Activated CD4-positive, alpha-beta memory T cell treated with anti-CD3 and anti-CD28 coated beads for 36 hours (primary cell): ENCODE data around the gene TUBA1C. TPM values are rescaled to one million over a fixed set of nuclear protein-coding genes. Genes with fewer than 3 reads are reported as not detected.

Experiments used
- CTCF ChIA-PET: fragments of 350-600 bp; sonication (Branson Sonifier 250); formaldehyde crosslinking; loops from one replicate; lab custom pipeline; 2021; ENCODE audit warnings: antibody characterized with exemption, inconsistent platforms; lab: Charles Lee
- POLR2A ChIA-PET: fragments of 350-600 bp; sonication (Branson Sonifier 250); formaldehyde crosslinking; loops from one replicate; lab custom pipeline; 2021; ENCODE audit warnings: antibody characterized with exemption; lab: Charles Lee
- DNase-seq: peaks from one replicate; pipeline ENCODE4 v3.0.0-alpha.2; 2020
- H3K27ac Mint-ChIP-seq: one replicate; pipeline ENCODE4 v1.8.0; 2021; ENCODE audit warnings: mixed read lengths
- H3K27me3 Mint-ChIP-seq: one replicate; pipeline ENCODE4 v1.8.0; 2021; ENCODE audit warnings: mixed read lengths
- H3K36me3 Mint-ChIP-seq: one replicate; pipeline ENCODE4 v1.8.0; 2021; ENCODE audit warnings: mixed read lengths
- H3K4me1 Mint-ChIP-seq: one replicate; pipeline ENCODE4 v1.8.0; 2021; ENCODE audit warnings: low read depth, mixed read lengths
- H3K4me3 Mint-ChIP-seq: one replicate; pipeline ENCODE4 v1.8.0; 2021; ENCODE audit warnings: mild to moderate bottlenecking, mixed read lengths
- H3K9me3 Mint-ChIP-seq: one replicate; pipeline ENCODE4 v1.8.0; 2021; ENCODE audit warnings: mixed read lengths
- intact Hi-C: fragments of 100-400 bp; cut with micrococcal nuclease; formaldehyde crosslinking; loops from one replicate; pipeline ENCODE4 v1.15.1; 2023
- total RNA-seq, 2 experiments: library from RNA; stranded (reverse); gene quantifications; one replicate each; pipeline ENCODE4 v1.2.3, GENCODE V29; 2021

The TUBA1C gene
- total RNA-seq: 100 to 1,000 TPM; 353 to 360 TPM

DNA sequence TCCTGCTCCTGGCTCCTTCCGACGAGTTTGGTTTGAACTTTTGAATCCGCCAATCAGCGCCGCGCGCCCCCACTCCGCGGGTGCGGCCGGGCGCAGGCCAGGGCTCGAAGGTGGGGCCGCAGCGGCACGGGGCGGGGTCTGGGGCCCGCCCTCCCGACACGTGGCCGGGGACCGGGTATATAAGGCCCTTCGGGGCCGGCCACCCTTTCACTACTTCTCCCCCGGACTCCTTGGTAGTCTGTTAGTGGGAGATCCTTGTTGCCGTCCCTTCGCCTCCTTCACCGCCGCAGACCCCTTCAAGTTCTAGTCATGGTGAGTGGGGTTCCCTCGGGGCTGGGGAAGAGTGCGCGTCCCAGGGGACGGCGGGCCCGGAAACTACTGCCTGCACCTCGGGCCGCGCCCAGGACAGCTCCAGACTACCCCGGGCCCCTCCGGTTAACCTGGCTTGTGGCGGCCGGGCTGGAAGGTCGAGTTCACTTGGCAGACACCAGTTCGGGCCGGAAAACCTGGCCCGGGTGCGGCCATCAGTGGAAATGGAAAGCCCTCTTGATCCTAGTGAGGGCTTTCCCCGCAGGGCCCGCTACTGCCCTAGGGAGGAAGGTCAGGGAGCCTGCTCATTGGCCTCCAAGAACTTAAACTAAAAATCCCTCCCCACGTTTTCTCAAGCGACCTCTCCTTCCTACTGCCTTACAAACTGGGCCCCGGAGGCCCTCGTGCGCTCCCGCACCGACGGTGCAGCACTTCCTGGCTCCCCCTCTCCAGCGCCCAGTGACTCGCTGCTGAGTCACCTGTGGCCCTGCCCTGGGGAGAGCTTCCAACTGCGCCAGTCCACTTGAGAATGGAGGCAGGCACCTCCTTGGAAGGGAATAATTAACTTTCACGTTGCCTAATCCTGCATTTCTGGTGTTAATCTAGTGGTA is at the start of gene TUBA1C:
TUBA1C (plus strand) TSS at position 210 of the 920 bp plus-strand sequence; CDS start at position 310, 100 bp downstream.
- Mint-ChIP-seq H3K36me3 (peaks cover 40% of the 10 kb centered on the region), H3K4me1 (peaks cover 47% of the 10 kb centered on the region), H3K27ac (peak within 1 kb of the TSS; percentile 99), H3K9me3 (no peaks in the 10 kb centered on the region), H3K4me3 (peak within 1 kb of the TSS; percentile 99), H3K27me3 (no peaks in the 10 kb centered on the region)
- POLR2A ChIA-PET: interaction anchor here (0.6 to 6.0 kb wide), 13 partner anchors 8 to 476 kb away, joined by 3 to 36 read pairs (median 4); partner anchors contain the start of genes PRPH, RHEBL1, SPATS2 and TMBIM6
- DNase-seq: peak; percentile 93
- intact Hi-C loops: loop anchor here (1.0 to 10.0 kb wide), 7 partner anchors 30 to 480 kb away; partner anchors contain the start of genes LMBR1L, PRKAG1, PRPF40B and TMBIM6
- CTCF ChIA-PET: interaction anchor here (0.6 to 2.4 kb wide), 5 partner anchors 22 to 79 kb away, joined by 3 to 10 read pairs (median 3); no protein-coding TSS in a partner anchor

DNA sequence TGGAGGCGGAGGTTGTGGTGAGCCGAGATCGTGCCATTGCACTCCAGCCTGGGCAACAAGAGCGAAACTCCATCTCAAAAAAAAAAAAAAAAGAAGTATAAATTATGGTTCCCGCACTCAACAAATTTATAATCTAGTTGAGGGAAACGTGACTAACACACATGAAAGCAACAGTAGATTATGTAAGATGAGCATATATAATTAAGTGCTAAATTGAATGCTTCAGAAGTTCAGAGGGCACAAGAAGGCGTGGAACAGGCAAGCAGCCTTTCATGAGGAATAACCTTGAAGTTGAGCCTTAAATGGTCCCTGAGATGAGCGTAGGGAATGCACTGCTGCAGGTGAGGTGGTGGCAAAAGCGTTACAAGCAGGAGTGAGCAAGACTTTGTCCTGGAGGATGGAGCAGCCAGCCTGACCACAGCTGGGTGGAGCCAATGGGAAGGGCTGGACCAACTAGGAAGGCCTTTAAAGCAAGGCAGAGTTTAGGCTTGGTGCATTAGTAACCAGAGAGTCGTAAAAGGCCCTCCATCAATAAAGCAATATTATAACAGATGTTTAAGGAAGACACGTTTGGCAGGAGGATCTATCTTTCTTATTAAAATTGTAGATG is 45.4 kb upstream of the TUBA1C start:
- CTCF ChIA-PET: no interaction called here
- DNase-seq: no peak
- H3K27ac Mint-ChIP-seq: no peak overlapping the region
- intact Hi-C loops: no loop called here
- no peaks in the 10 kb centered on the region for H3K9me3 Mint-ChIP-seq
- no peaks in the 10 kb centered on the region for H3K27me3 Mint-ChIP-seq
- H3K36me3 Mint-ChIP-seq: no peaks in the 10 kb centered on the region
- H3K4me1 Mint-ChIP-seq: no peaks in the 10 kb centered on the region
- POLR2A ChIA-PET: interaction anchor here (0.7 kb wide), 1 partner anchor 207 kb away, joined by 3 read pairs; no protein-coding TSS in a partner anchor
- H3K4me3 Mint-ChIP-seq: no peak overlapping the region

DNA sequence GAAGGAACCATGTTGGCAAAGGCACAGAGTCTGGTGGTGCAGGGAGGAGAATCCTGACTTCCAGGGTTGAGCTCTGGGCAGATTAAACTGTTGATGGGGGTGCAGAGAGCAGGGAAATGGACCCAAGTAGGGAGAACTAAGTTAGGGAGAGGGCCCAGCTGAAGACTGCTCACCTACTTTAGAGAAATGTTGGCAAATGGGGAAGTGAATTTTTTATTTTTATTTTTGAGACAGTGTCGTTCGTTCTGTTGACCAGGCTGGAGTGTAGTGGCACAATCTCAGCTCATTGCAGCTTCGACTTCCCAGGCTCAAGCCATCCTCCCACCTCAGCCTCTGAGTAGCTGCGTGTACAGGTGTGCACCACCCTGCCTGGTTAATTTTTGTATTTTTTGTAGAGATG is 43.9 kb upstream of the TUBA1C start:
- intact Hi-C loops: no loop called here
- H3K4me3 Mint-ChIP-seq: no peak overlapping the region
- POLR2A ChIA-PET: no interaction called here
- no peaks in the 10 kb centered on the region for H3K4me1 Mint-ChIP-seq
- DNase-seq: no peak
- no peaks in the 10 kb centered on the region for H3K27me3 Mint-ChIP-seq
- no peaks in the 10 kb centered on the region for H3K9me3 Mint-ChIP-seq
- CTCF ChIA-PET: interaction anchor here (2.0 kb wide), 1 partner anchor 14 kb away, joined by 9 read pairs; no protein-coding TSS in a partner anchor
- no peak overlapping the region for H3K27ac Mint-ChIP-seq
- H3K36me3 Mint-ChIP-seq: no peaks in the 10 kb centered on the region

DNA sequence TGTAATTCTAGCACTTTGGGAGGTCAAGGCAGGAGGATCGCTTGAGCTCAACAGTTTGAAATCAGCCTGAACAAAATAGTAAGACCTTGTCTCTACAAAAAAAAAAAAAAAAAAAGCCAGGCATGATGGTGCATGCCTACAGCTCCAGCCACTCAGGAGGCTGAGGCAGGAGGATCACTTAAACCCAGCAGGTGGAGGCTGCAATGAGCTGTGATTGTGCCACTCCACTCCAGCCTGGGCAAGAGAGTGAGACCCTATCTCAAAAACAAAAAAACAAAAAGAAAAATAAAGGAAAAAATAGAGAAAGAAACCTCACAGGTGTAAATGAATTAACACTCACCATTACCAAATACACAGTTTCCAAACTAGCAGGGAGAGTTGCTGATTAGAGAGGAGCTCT is 41.8 kb upstream of the TUBA1C start:
- POLR2A ChIA-PET: no interaction called here
- Mint-ChIP-seq H3K4me1 (no peaks in the 10 kb centered on the region), H3K36me3 (no peaks in the 10 kb centered on the region), H3K4me3 (no peak overlapping the region), H3K9me3 (no peaks in the 10 kb centered on the region), H3K27me3 (no peaks in the 10 kb centered on the region), H3K27ac (no peak overlapping the region)
- intact Hi-C loops: no loop called here
- CTCF ChIA-PET: interaction anchor here (0.6 to 1.9 kb wide), 6 partner anchors 11 to 235 kb away, joined by 3 to 6 read pairs (median 4); no protein-coding TSS in a partner anchor
- no peak for DNase-seq

- intact Hi-C loops: no loop called here
- CTCF ChIA-PET: interaction anchor here (0.5 to 1.9 kb wide), 4 partner anchors 11 to 158 kb away, joined by 3 to 6 read pairs (median 4); no protein-coding TSS in a partner anchor
- DNase-seq: no peak
- no peak overlapping the region for H3K27ac Mint-ChIP-seq
- POLR2A ChIA-PET: no interaction called here
- no peaks in the 10 kb centered on the region for H3K27me3 Mint-ChIP-seq
- no peaks in the 10 kb centered on the region for H3K36me3 Mint-ChIP-seq
- no peak overlapping the region for H3K4me3 Mint-ChIP-seq
- no peaks in the 10 kb centered on the region for H3K4me1 Mint-ChIP-seq
- H3K9me3 Mint-ChIP-seq: no peaks in the 10 kb centered on the region
These were observed 41.1 kb upstream of the TUBA1C start for GRCh38 chr12:49223590-49224369.

DNA sequence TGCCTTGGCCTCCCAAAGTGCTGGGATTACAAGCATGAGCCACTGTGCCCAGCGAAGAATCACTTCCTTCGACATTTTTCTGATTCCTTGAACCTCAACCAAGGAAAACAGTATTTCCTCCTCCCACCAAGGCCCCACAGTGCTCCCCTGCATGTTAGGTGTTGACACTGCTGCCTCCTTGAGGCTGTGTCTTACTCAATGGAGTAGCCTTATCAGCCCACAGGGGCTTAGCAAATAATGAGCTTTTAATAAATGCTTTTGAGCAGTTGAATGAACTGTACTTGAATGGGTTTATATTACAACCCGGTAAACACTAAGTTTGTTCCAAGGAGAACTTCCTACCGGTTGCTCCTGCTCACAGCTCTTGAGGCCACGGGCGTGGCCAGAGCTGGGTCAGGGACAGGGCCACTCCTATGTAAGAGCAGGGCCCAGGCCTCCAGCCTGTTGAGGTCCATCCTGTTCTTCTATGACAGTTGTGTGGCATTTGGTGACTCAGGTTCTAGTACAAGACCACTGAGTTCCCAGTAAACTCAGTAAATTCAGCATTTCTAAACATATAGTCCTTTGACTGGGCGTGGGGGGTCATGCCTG is 39.2 kb upstream of the TUBA1C start:
- no peak for DNase-seq
- ChIA-PET CTCF (interaction anchor here (1.3 to 1.8 kb wide), 3 partner anchors 9 to 127 kb away, joined by 3 to 9 read pairs (median 4); no protein-coding TSS in a partner anchor), POLR2A (interaction anchor here (0.5 kb wide), 1 partner anchor 9 kb away, joined by 3 read pairs; no protein-coding TSS in a partner anchor)
- intact Hi-C loops: no loop called here
- Mint-ChIP-seq H3K27ac (no peak overlapping the region), H3K4me3 (no peak overlapping the region), H3K4me1 (no peaks in the 10 kb centered on the region), H3K27me3 (no peaks in the 10 kb centered on the region), H3K36me3 (no peaks in the 10 kb centered on the region), H3K9me3 (no peaks in the 10 kb centered on the region)

DNA sequence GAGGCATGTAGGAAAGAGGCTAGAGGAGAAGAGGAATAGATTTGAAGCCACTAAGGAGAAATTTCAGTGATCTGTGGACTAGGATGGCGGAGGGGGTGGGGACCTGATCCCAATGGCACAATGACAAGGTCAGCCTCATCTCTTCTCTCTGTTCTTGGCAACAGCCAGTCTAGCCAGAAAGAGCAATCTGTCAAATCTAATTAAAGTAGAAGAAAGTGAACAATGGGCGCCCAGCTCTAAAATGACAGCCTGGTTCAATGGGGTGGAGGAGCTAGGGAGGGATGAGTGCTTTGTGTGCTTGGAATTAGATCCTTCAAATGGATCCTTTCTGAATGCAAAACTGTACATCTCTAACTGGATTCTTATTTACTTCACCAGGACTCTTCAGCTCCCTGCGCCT is 37.2 kb upstream of the TUBA1C start:
- H3K27ac Mint-ChIP-seq: no peak overlapping the region
- no peaks in the 10 kb centered on the region for H3K4me1 Mint-ChIP-seq
- intact Hi-C loops: no loop called here
- CTCF ChIA-PET: no interaction called here
- H3K9me3 Mint-ChIP-seq: no peaks in the 10 kb centered on the region
- no peak overlapping the region for H3K4me3 Mint-ChIP-seq
- H3K27me3 Mint-ChIP-seq: no peaks in the 10 kb centered on the region
- DNase-seq: no peak
- H3K36me3 Mint-ChIP-seq: no peaks in the 10 kb centered on the region
- POLR2A ChIA-PET: no interaction called here

DNA sequence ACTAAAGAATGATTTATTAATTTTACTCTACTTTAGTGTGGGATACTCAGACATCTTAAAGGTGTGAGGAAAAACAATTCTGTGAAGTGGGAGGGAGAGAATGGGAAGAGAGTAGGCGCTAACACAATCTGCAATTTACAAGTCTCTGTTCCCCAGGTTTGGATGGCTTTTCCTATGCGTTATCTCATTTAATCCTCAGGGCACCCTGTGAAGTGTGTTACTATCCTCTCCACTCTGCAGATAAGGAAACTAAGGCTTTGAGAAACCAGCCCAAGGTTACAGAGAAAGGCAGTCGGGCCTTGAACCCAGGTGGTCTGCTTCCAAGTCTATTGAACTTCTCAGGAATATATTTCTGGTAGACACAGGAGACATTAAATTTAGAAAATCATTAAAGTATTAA is 36.2 kb upstream of the TUBA1C start:
- POLR2A ChIA-PET: no interaction called here
- CTCF ChIA-PET: no interaction called here
- no peak for DNase-seq
- Mint-ChIP-seq H3K4me3 (no peak overlapping the region), H3K9me3 (no peaks in the 10 kb centered on the region), H3K27ac (no peak overlapping the region), H3K27me3 (no peaks in the 10 kb centered on the region), H3K36me3 (no peaks in the 10 kb centered on the region), H3K4me1 (no peaks in the 10 kb centered on the region)
- intact Hi-C loops: no loop called here

GRCh38 chr12:49230176-49230804 is 34.6 kb upstream of the TUBA1C start:
- intact Hi-C loops: no loop called here
- H3K27me3 Mint-ChIP-seq: no peaks in the 10 kb centered on the region
- H3K4me1 Mint-ChIP-seq: peaks cover 6% of the 10 kb centered on the region
- H3K9me3 Mint-ChIP-seq: no peaks in the 10 kb centered on the region
- no peak overlapping the region for H3K4me3 Mint-ChIP-seq
- no peak overlapping the region for H3K27ac Mint-ChIP-seq
- H3K36me3 Mint-ChIP-seq: no peaks in the 10 kb centered on the region
- ChIA-PET POLR2A (no interaction called here), CTCF (interaction anchor here (0.9 to 1.2 kb wide), 2 partner anchors 34 to 112 kb away, joined by 4 to 6 read pairs; no protein-coding TSS in a partner anchor)
- DNase-seq: no peak

DNA sequence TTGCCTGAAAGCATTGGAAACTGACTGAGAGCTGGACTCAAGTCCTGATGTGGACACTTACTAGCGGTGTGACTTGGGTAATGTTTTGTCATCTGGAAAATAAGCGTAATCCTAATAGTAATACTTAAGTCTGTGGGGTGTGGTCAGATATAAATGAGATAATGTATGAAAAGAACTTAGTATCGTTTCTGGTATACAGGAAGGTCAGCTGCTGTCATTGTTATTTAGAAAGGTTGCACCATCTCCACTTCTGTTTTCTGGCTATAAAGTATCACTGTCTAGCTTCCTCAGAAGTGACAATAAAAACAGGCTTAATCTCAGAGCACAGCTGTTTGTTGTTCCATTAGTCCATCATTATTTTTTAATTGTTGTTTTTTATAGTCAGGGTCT is 34.1 kb upstream of the TUBA1C start:
- intact Hi-C loops: no loop called here
- no peak for DNase-seq
- H3K4me1 Mint-ChIP-seq: peaks cover 8% of the 10 kb centered on the region
- no peaks in the 10 kb centered on the region for H3K36me3 Mint-ChIP-seq
- CTCF ChIA-PET: interaction anchor here (0.9 to 1.2 kb wide), 2 partner anchors 33 to 112 kb away, joined by 4 to 6 read pairs; no protein-coding TSS in a partner anchor
- H3K27ac Mint-ChIP-seq: no peak overlapping the region
- H3K27me3 Mint-ChIP-seq: no peaks in the 10 kb centered on the region
- H3K9me3 Mint-ChIP-seq: no peaks in the 10 kb centered on the region
- no peak overlapping the region for H3K4me3 Mint-ChIP-seq
- POLR2A ChIA-PET: no interaction called here
